Uterus (tissue), 2 donors: Measurements from ENCODE around the gene ELOVL1.

Experiments
- CTCF ChIP-seq, 4 experiments: fragments of 200-600 bp in 2 of 4; fragments of 450-650 bp in 2 of 4; sonication (generic) in 2 of 4; IDR thresholded peaks; one replicate each; pipeline ENCODE4 v1.5.1; 2016 to 2019; ENCODE audit warnings: antibody characterized with exemption in 4 of 4, mild to moderate bottlenecking in 2 of 4, moderate library complexity in 1 of 4
- POLR2A ChIP-seq, 2 donors: fragments of 450-650 bp; IDR thresholded peaks; one replicate each; pipeline ENCODE4 v1.6.1; 2016; ENCODE audit warnings: antibody characterized with exemption in 2 of 2, mild to moderate bottlenecking in 1 of 2, moderate library complexity in 1 of 2

- peak in 1 of 4 experiments; percentile 25 for TF ChIP-seq CTCF (IDR thresholded peaks at IDR 0.05)
- TF ChIP-seq POLR2A (IDR thresholded peaks at IDR 0.05): peak in 1 of 2 donors; percentile 27
These were observed 9.6 kb downstream of the ELOVL1 start for GRCh38 chr1:43358121-43358745.
